ENCODE data around the gene MAGI3. TPM values are rescaled to one million over a fixed set of nuclear protein-coding genes. Genes with fewer than 3 reads are reported as not detected.
"Not testable (repeated sequence)": the region's sequence is repeated elsewhere in the genome, so short reads cannot be mapped to it uniquely, and the experiment has no call there.

MAGI3 gene
- total and polyA plus RNA-seq, 2 donors (not counting 1 experiment from before 2014, with no cell fraction given): 0.30 to 0.67 TPM

- DNase-seq: no peak
- no peak overlapping the region for H3K27ac ChIP-seq (ENCODE audit: low read length in 2 of 2)
- H3K9ac ChIP-seq (ENCODE audit: low read length): no peak overlapping the region
- no peaks in the 10 kb centered on the region for H3K36me3 ChIP-seq (replicated peaks in 1 of 2; ENCODE audit: control extremely low read depth in 1 of 2, control insufficient read depth in 1 of 2, extremely low read depth in 1 of 2, insufficient read depth in 2 of 2, low read length in 1 of 2)
- H2AFZ ChIP-seq (ENCODE audit: insufficient read depth, low read depth, low read length, poor library complexity, severe bottlenecking): no peak overlapping the region
- TF ChIP-seq EZH2 (IDR thresholded peaks at IDR 0.05; ENCODE audit: borderline replicate concordance, insufficient read depth, low read depth, low read length, poor library complexity, severe bottlenecking): no peak
- TF ChIP-seq CTCF (IDR thresholded peaks at IDR 0.05): no peak
- CTCF ChIA-PET: no interaction called here
- H4K20me1 ChIP-seq (ENCODE audit: control insufficient read depth, insufficient read depth, low read length, poor library complexity, severe bottlenecking): no peaks in the 10 kb centered on the region
- H3K9me3 ChIP-seq (ENCODE audit: control extremely low read depth in 1 of 3, control insufficient read depth in 2 of 3, insufficient read depth in 1 of 3, low read length in 2 of 3): peaks cover 0 to 20% (median 11%) of the 10 kb centered on the region in 3 donors
- 35% methylated on average over 2 of the region's 5 CpGs for WGBS (ENCODE audit: insufficient coverage)
- H3K27me3 ChIP-seq (replicated peaks in 1 of 4; ENCODE audit: control extremely low read depth in 1 of 4, control insufficient read depth in 3 of 4, insufficient read depth in 4 of 4, low read length in 3 of 4): no peaks in the 10 kb centered on the region
- ATAC-seq (ENCODE audit: low read depth): no peak
- H3K4me2 ChIP-seq (replicated peaks; ENCODE audit: low read depth, low read length, poor library complexity, severe bottlenecking): no peak overlapping the region
- H3K4me1 Mint-ChIP-seq: no peaks in the 10 kb centered on the region
- H3K4me3 Mint-ChIP-seq: no peak overlapping the region
- intact Hi-C loops (cut with micrococcal nuclease): no loop called here
- no peak overlapping the region for H3K27ac Mint-ChIP-seq
- H3K27me3 Mint-ChIP-seq: no peaks in the 10 kb centered on the region
- H3K4me3 ChIP-seq (ENCODE audit: control extremely low read depth in 1 of 5, extremely low read depth in 1 of 5, insufficient read depth in 1 of 5, low read depth in 2 of 5, low read length in 4 of 5): peak overlapping the region in 1 of 5 experiments; percentile 14
- no peaks in the 10 kb centered on the region for H3K79me2 ChIP-seq (ENCODE audit: control insufficient read depth, insufficient read depth, low read length)
- H3K9me3 Mint-ChIP-seq (ENCODE audit: insufficient read depth): peaks cover 11% of the 10 kb centered on the region
- POLR2A ChIA-PET: no interaction called here
- no peaks in the 10 kb centered on the region for H3K4me1 ChIP-seq (ENCODE audit: control insufficient read depth in 2 of 2, insufficient read depth in 2 of 2, low read length in 2 of 2)
Observed at GRCh38 chr1:113479713-113480676, 89.7 kb downstream of the MAGI3 start.

- H3K27ac Mint-ChIP-seq; H3K4me2 ChIP-seq (replicated peaks; ENCODE audit: low read depth, low read length, poor library complexity, severe bottlenecking); H3K79me2 ChIP-seq (ENCODE audit: control insufficient read depth, insufficient read depth, low read length); H3K27ac ChIP-seq (ENCODE audit: low read length in 2 of 2); intact Hi-C loops (cut with micrococcal nuclease); H3K4me1 Mint-ChIP-seq; H3K9ac ChIP-seq (ENCODE audit: low read length); H2AFZ ChIP-seq (ENCODE audit: insufficient read depth, low read depth, low read length, poor library complexity, severe bottlenecking); ATAC-seq (ENCODE audit: low read depth); H3K27me3 ChIP-seq (replicated peaks in 1 of 4; ENCODE audit: control extremely low read depth in 1 of 4, control insufficient read depth in 3 of 4, insufficient read depth in 4 of 4, low read length in 3 of 4); H3K4me3 ChIP-seq (ENCODE audit: control extremely low read depth in 1 of 5, extremely low read depth in 1 of 5, insufficient read depth in 1 of 5, low read depth in 2 of 5, low read length in 4 of 5); H3K27me3 Mint-ChIP-seq; DNase-seq; H3K36me3 ChIP-seq (replicated peaks in 1 of 2; ENCODE audit: control extremely low read depth in 1 of 2, control insufficient read depth in 1 of 2, extremely low read depth in 1 of 2, insufficient read depth in 2 of 2, low read length in 1 of 2); CTCF ChIA-PET; H3K4me1 ChIP-seq (ENCODE audit: control insufficient read depth in 2 of 2, insufficient read depth in 2 of 2, low read length in 2 of 2); H4K20me1 ChIP-seq (ENCODE audit: control insufficient read depth, insufficient read depth, low read length, poor library complexity, severe bottlenecking); POLR2A ChIA-PET; H3K4me3 Mint-ChIP-seq: not testable (repeated sequence)
- no CpG with 5 or more reads among the region's 3 CpGs for WGBS (ENCODE audit: insufficient coverage)
- H3K9me3 Mint-ChIP-seq (ENCODE audit: insufficient read depth): peaks cover 19% of the 10 kb centered on the region
- peaks cover 0 to 23% (median 7%) of the 10 kb centered on the region in 3 donors for H3K9me3 ChIP-seq (ENCODE audit: control extremely low read depth in 1 of 3, control insufficient read depth in 2 of 3, insufficient read depth in 1 of 3, low read length in 2 of 3)
Observed at GRCh38 chr1:113485131-113485530, 94.8 kb downstream of the MAGI3 start.

All from B cell (primary cell).